ENCODE results near the gene ZFYVE28. TPM values are rescaled to one million over a fixed set of nuclear protein-coding genes. Genes with fewer than 3 reads are reported as not detected.
A peak's percentile ranks its signal among the peaks of the same experiment; 100 is the strongest.

The ZFYVE28 gene
- polyA plus RNA-seq, 6 donors from 2014 or later: 0.71 to 2.9 (median 1.4) TPM

GRCh38 chr4:2292646-2293108, 125.8 kb downstream of the ZFYVE28 start:
- no peak overlapping the region for H3K4me3 Mint-ChIP-seq
- peaks cover 10 to 20% (median 17%) of the 10 kb centered on the region in 3 donors for H3K4me1 Mint-ChIP-seq
- no peaks in the 10 kb centered on the region for H3K36me3 Mint-ChIP-seq
- no peak for ATAC-seq (ENCODE audit: low read depth in 2 of 2)
- H3K27ac Mint-ChIP-seq: peak overlapping the region in 3 of 6 donors; percentile 1 to 88 (median 12)
- no peaks in the 10 kb centered on the region for H3K9me3 Mint-ChIP-seq
- DNase-seq: no peak
- peaks cover 0 to 10% (median 8%) of the 10 kb centered on the region in 3 donors for H3K27me3 Mint-ChIP-seq

GRCh38 chr4:2291705-2292645, 126.5 kb downstream of the ZFYVE28 start:
- DNase-seq: no peak
- peaks cover 6 to 17% (median 17%) of the 10 kb centered on the region in 3 donors for H3K4me1 Mint-ChIP-seq
- H3K27me3 Mint-ChIP-seq: peaks cover 0 to 10% (median 8%) of the 10 kb centered on the region in 3 donors
- H3K36me3 Mint-ChIP-seq: no peaks in the 10 kb centered on the region
- H3K27ac Mint-ChIP-seq: peak overlapping the region in 5 of 6 donors; percentile 1 to 94 (median 88)
- H3K9me3 Mint-ChIP-seq: no peaks in the 10 kb centered on the region
- peak overlapping the region in 3 of 8 donors; percentile 35 to 69 (median 41) for H3K4me3 Mint-ChIP-seq
- ATAC-seq (ENCODE audit: low read depth in 2 of 2): no peak

GRCh38 chr4:2290974-2291704, 127.3 kb downstream of the ZFYVE28 start:
- Mint-ChIP-seq H3K27me3 (peaks cover 0 to 12% (median 10%) of the 10 kb centered on the region in 3 donors), H3K36me3 (no peaks in the 10 kb centered on the region), H3K27ac (peak overlapping the region; percentile 90 to 96 (median 94)), H3K4me1 (peaks cover 6 to 17% (median 17%) of the 10 kb centered on the region in 3 donors), H3K4me3 (peak overlapping the region; percentile 28 to 90 (median 74)), H3K9me3 (no peaks in the 10 kb centered on the region)
- peak; percentile 69 for DNase-seq
- ATAC-seq (ENCODE audit: low read depth in 2 of 2): peak; percentile 88 to 90

GRCh38 chr4:2290488-2290887, 128.0 kb downstream of the ZFYVE28 start:
- peaks cover 0 to 12% (median 10%) of the 10 kb centered on the region in 3 donors for H3K27me3 Mint-ChIP-seq
- DNase-seq (peak; percentile 40), ATAC-seq (ENCODE audit: low read depth in 2 of 2) (peak in 1 of 2 donors; percentile 32)
- H3K9me3 Mint-ChIP-seq: no peaks in the 10 kb centered on the region
- peak overlapping the region; percentile 90 to 96 (median 94) for H3K27ac Mint-ChIP-seq
- H3K4me1 Mint-ChIP-seq: peaks cover 6 to 17% (median 17%) of the 10 kb centered on the region in 3 donors
- H3K4me3 Mint-ChIP-seq: peak overlapping the region in 7 of 8 donors; percentile 28 to 90 (median 74)
- H3K36me3 Mint-ChIP-seq: no peaks in the 10 kb centered on the region

- Mint-ChIP-seq H3K4me3 (peak overlapping the region in 5 of 8 donors; percentile 15 to 74 (median 64)), H3K27ac (peak overlapping the region in 4 of 6 donors; percentile 18 to 94 (median 60)), H3K4me1 (peaks cover 6 to 17% (median 17%) of the 10 kb centered on the region in 3 donors), H3K27me3 (peaks cover 0 to 12% (median 10%) of the 10 kb centered on the region in 3 donors), H3K36me3 (no peaks in the 10 kb centered on the region), H3K9me3 (no peaks in the 10 kb centered on the region)
- ATAC-seq (ENCODE audit: low read depth in 2 of 2) (no peak), DNase-seq (no peak)
These were observed 128.5 kb downstream of the ZFYVE28 start for GRCh38 chr4:2289955-2290333.

GRCh38 chr4:2289311-2289954, 129.0 kb downstream of the ZFYVE28 start:
- DNase-seq: no peak

GRCh38 chr4:2288051-2288541, 130.3 kb downstream of the ZFYVE28 start:
- ATAC-seq (ENCODE audit: low read depth in 2 of 2) (no peak), DNase-seq (no peak)
- H3K9me3 Mint-ChIP-seq: no peaks in the 10 kb centered on the region
- H3K4me3 Mint-ChIP-seq: no peak overlapping the region
- H3K36me3 Mint-ChIP-seq: no peaks in the 10 kb centered on the region
- peaks cover 12 to 17% (median 17%) of the 10 kb centered on the region in 3 donors for H3K4me1 Mint-ChIP-seq
- H3K27me3 Mint-ChIP-seq: peaks cover 0 to 10% (median 9%) of the 10 kb centered on the region in 3 donors
- H3K27ac Mint-ChIP-seq: peak overlapping the region in 4 of 6 donors; percentile 14 to 70 (median 52)

More at GRCh38 chr4:2289311-2289954, 129.0 kb downstream of the ZFYVE28 start:
- H3K36me3 Mint-ChIP-seq: no peaks in the 10 kb centered on the region
- H3K9me3 Mint-ChIP-seq: no peaks in the 10 kb centered on the region
- peak overlapping the region in 2 of 6 donors; percentile 24 to 93 for H3K27ac Mint-ChIP-seq
- ATAC-seq (ENCODE audit: low read depth in 2 of 2): no peak
- H3K27me3 Mint-ChIP-seq: peaks cover 0 to 10% (median 9%) of the 10 kb centered on the region in 3 donors
- peaks cover 6 to 17% (median 17%) of the 10 kb centered on the region in 3 donors for H3K4me1 Mint-ChIP-seq
- H3K4me3 Mint-ChIP-seq: peak overlapping the region in 3 of 8 donors; percentile 16 to 69 (median 61)

GRCh38 chr4:2287594-2287915, 130.9 kb downstream of the ZFYVE28 start:
- Mint-ChIP-seq H3K9me3 (no peaks in the 10 kb centered on the region), H3K4me1 (peaks cover 14 to 17% (median 15%) of the 10 kb centered on the region in 3 donors), H3K36me3 (no peaks in the 10 kb centered on the region), H3K27ac (peak overlapping the region in 1 of 6 donors; percentile 69), H3K27me3 (peaks cover 0 to 9% (median 7%) of the 10 kb centered on the region in 3 donors), H3K4me3 (no peak overlapping the region)
- no peak for DNase-seq
- no peak for ATAC-seq (ENCODE audit: low read depth in 2 of 2)

GRCh38 chr4:2286904-2287593, 131.4 kb downstream of the ZFYVE28 start:
- Mint-ChIP-seq H3K36me3 (no peaks in the 10 kb centered on the region), H3K4me1 (peaks cover 19 to 22% (median 20%) of the 10 kb centered on the region in 3 donors), H3K27ac (peak overlapping the region in 2 of 6 donors; percentile 34 to 42), H3K27me3 (peaks cover 0 to 9% (median 2%) of the 10 kb centered on the region in 3 donors), H3K9me3 (no peaks in the 10 kb centered on the region), H3K4me3 (no peak overlapping the region)
- no peak for ATAC-seq (ENCODE audit: low read depth in 2 of 2)
- no peak for DNase-seq

GRCh38 chr4:2285613-2286381, 132.6 kb downstream of the ZFYVE28 start:
- no peaks in the 10 kb centered on the region for H3K36me3 Mint-ChIP-seq
- H3K4me1 Mint-ChIP-seq: peaks cover 26 to 28% (median 28%) of the 10 kb centered on the region in 3 donors
- no peak for DNase-seq
- ATAC-seq (ENCODE audit: low read depth in 2 of 2): no peak
- peaks cover 0 to 6% (median 0%) of the 10 kb centered on the region in 3 donors for H3K27me3 Mint-ChIP-seq
- H3K4me3 Mint-ChIP-seq: no peak overlapping the region
- peak overlapping the region in 2 of 6 donors; percentile 34 to 60 for H3K27ac Mint-ChIP-seq
- no peaks in the 10 kb centered on the region for H3K9me3 Mint-ChIP-seq

- Mint-ChIP-seq H3K9me3 (no peaks in the 10 kb centered on the region), H3K4me3 (no peak overlapping the region), H3K27ac (peak overlapping the region in 3 of 6 donors; percentile 60 to 98 (median 69)), H3K36me3 (no peaks in the 10 kb centered on the region), H3K27me3 (peaks cover 0 to 4% (median 0%) of the 10 kb centered on the region in 3 donors), H3K4me1 (peaks cover 23 to 26% (median 24%) of the 10 kb centered on the region in 3 donors)
- no peak for DNase-seq
- ATAC-seq (ENCODE audit: low read depth in 2 of 2): no peak
These were observed 133.4 kb downstream of the ZFYVE28 start for GRCh38 chr4:2284934-2285612.

Measured in naive B cell (primary cell).